Neutrophil (primary cell): ENCODE results near the gene SLC16A7.

Experiments
- H3K27ac ChIP-seq: fragments of 200-600 bp; sonication (generic); 2 replicates; pipeline ENCODE4 v1.5.1; 2016; ENCODE audit warnings: mild to moderate bottlenecking, moderate library complexity
- H3K27me3 ChIP-seq: fragments of 200-600 bp; sonication (generic); 2 replicates; pipeline ENCODE4 v1.6.0; 2016; ENCODE audit warnings: mild to moderate bottlenecking
- H3K36me3 ChIP-seq: fragments of 200-600 bp; sonication (generic); 2 replicates; pipeline ENCODE4 v1.5.1; 2017
- H3K4me1 ChIP-seq, 2 experiments: fragments of 200-600 bp in 1 of 2; sonication (generic) in 1 of 2; 1 replicate in 1 of 2; 2 replicates in 1 of 2; pipeline versions ENCODE4 v1.5.1 to v1.6.1; 2013 to 2016; ENCODE audit warnings: low read depth in 1 of 2, low read length in 1 of 2, mild to moderate bottlenecking in 1 of 2, moderate library complexity in 1 of 2; ENCODE audit not compliant: control insufficient read depth in 1 of 2, insufficient read depth in 1 of 2
- H3K4me3 ChIP-seq, 2 experiments: fragments of 200-600 bp in 1 of 2; sonication (generic) in 1 of 2; 1 replicate in 1 of 2; 2 replicates in 1 of 2; pipeline ENCODE4 v1.5.1; 2013 to 2016; ENCODE audit warnings: low read depth in 1 of 2, low read length in 1 of 2, mild to moderate bottlenecking in 1 of 2, moderate library complexity in 1 of 2
- H3K9me3 ChIP-seq: fragments of 200-600 bp; sonication (generic); 2 replicates; pipeline ENCODE4 v1.5.1; 2016
- TF ChIP-seq, protein P1 (sequence below): fragments of 200-600 bp; sonication (generic); IDR thresholded peaks from 2 replicates; pipeline ENCODE4 v1.5.1; 2016; ENCODE audit warnings: antibody characterized with exemption

Gene SLC16A7

DNA sequence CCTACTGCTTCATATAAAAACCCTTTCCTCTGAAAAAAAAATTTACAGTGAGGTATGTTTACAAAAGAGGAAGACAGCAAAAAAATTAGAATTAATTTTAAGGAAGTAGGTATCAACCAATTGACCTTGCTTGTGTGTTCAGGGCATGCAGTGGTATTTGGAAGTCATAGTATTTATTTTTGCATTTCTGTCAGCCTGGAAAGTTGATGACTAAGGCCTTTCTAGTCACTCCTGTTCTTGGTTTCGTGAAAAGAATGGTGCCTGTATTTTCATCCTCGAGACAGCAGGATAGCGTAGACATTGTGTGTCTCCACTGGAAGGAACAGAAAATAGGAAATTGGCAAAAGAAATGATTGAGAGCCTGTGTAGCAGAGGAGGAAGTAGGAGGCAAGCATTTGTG, 24.5 kb downstream of the SLC16A7 start:
- Histone ChIP-seq H3K27me3 (no peaks in the 10 kb centered on the region), H3K4me1 (peaks cover 5 to 9% of the 10 kb centered on the region in 2 experiments), H3K27ac (peak overlapping the region; percentile 62), H3K4me3 (peak overlapping the region in 1 of 2 experiments; percentile 11), H3K36me3 (no peaks in the 10 kb centered on the region), H3K9me3 (no peaks in the 10 kb centered on the region)
- TF ChIP-seq, protein P1, sequence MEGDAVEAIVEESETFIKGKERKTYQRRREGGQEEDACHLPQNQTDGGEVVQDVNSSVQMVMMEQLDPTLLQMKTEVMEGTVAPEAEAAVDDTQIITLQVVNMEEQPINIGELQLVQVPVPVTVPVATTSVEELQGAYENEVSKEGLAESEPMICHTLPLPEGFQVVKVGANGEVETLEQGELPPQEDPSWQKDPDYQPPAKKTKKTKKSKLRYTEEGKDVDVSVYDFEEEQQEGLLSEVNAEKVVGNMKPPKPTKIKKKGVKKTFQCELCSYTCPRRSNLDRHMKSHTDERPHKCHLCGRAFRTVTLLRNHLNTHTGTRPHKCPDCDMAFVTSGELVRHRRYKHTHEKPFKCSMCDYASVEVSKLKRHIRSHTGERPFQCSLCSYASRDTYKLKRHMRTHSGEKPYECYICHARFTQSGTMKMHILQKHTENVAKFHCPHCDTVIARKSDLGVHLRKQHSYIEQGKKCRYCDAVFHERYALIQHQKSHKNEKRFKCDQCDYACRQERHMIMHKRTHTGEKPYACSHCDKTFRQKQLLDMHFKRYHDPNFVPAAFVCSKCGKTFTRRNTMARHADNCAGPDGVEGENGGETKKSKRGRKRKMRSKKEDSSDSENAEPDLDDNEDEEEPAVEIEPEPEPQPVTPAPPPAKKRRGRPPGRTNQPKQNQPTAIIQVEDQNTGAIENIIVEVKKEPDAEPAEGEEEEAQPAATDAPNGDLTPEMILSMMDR: no peak

DNA sequence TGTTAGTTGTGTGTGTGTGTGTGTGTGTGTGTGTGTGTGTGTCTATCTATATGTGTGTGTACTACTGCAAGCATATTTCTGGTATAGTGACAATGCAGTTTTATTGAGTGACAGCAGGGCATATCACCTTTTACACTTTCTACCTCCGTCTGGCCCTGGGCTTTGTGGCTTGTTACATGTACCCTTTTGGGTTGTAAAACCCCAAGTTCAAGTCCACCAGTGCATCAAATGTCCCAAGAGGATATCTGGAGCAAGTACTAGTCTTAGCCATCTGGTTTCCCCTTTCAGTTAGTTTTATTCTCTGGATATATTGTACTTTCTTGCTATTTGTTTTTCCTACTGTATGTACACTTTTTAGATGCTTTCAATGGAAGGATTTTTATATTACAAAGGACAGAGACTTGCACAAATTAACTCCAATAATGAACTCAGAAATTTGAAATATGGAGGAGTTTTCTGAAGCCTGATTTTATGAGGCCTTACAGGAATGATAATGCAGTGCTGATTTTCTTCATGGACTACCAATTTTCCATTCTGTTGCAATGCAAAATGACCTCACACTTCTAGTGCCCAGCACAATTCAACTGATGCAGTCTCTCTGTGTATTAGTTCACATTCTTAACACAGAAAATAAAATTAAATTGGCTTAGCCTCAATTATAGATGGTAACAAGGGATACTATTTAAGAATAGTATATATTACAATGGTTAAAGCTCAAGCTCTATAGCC, 29.1 kb downstream of the SLC16A7 start:
- no peaks in the 10 kb centered on the region for H3K27me3 ChIP-seq
- TF ChIP-seq, protein P1: no peak
- H3K36me3 ChIP-seq: no peaks in the 10 kb centered on the region
- no peaks in the 10 kb centered on the region for H3K9me3 ChIP-seq
- no peak overlapping the region for H3K27ac ChIP-seq
- peaks cover 5 to 9% of the 10 kb centered on the region in 2 experiments for H3K4me1 ChIP-seq
- H3K4me3 ChIP-seq: no peak overlapping the region

DNA sequence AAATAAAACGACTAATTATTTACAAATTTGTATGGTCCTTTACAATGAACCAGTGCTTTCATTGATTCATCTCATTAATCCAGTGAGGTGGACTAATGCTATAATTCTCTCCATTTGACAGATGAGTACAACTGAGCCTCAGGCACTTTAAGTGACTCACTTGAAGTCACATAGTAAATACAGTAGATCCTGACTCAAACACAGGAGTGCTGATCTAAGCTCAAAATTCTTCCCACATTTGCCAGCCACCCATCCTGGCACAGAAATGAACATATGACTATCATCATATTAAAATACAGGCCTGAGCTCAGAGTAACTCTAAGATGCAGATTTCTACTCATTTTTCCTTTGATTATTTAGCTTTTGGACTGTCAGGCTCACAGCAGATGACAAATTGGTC, 30.6 kb downstream of the SLC16A7 start:
- Histone ChIP-seq H3K27me3 (no peaks in the 10 kb centered on the region), H3K36me3 (no peaks in the 10 kb centered on the region), H3K4me3 (no peak overlapping the region), H3K27ac (no peak overlapping the region), H3K9me3 (no peaks in the 10 kb centered on the region), H3K4me1 (no peaks in the 10 kb centered on the region)
- TF ChIP-seq, protein P1: no peak

DNA sequence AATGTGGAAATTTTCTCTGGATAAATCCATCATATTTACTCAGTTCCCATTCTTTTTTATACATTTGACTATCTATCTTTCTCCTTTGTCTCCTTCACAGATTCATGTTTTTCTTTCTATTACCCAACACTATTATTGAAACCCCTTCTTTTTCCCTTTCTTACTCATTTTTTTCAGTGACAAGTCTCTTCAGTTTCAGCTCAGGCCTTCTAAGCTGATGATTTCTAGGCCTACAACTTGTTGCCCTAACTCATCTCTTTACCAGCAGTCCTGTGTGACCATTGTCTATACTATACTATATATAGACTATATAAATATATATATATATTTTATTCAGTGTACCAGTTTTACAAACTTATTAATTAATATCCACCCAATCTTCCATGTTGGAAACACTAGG, 31.8 kb downstream of the SLC16A7 start:
- Histone ChIP-seq H3K9me3 (no peaks in the 10 kb centered on the region), H3K27me3 (no peaks in the 10 kb centered on the region), H3K36me3 (no peaks in the 10 kb centered on the region), H3K4me3 (no peak overlapping the region), H3K27ac (no peak overlapping the region), H3K4me1 (no peaks in the 10 kb centered on the region)
- TF ChIP-seq, protein P1: no peak

DNA sequence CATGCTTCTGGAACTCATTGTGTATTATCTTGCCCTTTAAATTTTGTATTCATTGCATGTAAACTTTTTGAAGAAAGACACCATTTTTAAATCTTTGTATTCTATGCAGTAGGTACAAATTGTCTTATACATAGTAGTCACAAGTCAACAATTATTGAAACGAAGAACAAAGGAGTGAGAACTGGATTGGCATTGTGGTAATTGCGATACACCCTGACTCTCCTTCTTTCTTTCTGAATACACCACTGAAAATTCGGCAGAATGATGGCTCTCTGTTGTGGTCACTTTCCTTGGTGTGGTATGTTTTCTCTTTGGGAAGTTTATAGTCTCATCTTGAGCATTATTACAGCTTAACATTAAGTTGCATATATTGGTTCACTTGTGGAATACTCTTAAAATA, 34.1 kb downstream of the SLC16A7 start:
- no peaks in the 10 kb centered on the region for H3K27me3 ChIP-seq
- H3K27ac ChIP-seq: no peak overlapping the region
- H3K9me3 ChIP-seq: no peaks in the 10 kb centered on the region
- TF ChIP-seq, protein P1: no peak
- no peak overlapping the region for H3K4me3 ChIP-seq
- no peaks in the 10 kb centered on the region for H3K4me1 ChIP-seq
- no peaks in the 10 kb centered on the region for H3K36me3 ChIP-seq
